ENCODE results near the gene SPX.

Gene SPX

GRCh38 chr12:21529456-21529855 is 3.4 kb downstream of the SPX start:
- no peak for DNase-seq (ENCODE audit: insufficient read length, low spot score)
- no peak for FAIRE-seq

GRCh38 chr12:21538061-21538653 is 12.1 kb downstream of the SPX start:
- no peak for FAIRE-seq
- no peak for DNase-seq (ENCODE audit: insufficient read length, low spot score)

- FAIRE-seq (no peak), DNase-seq (ENCODE audit: insufficient read length, low spot score) (no peak)
These were observed 13.7 kb downstream of the SPX start for GRCh38 chr12:21539797-21540196.

- DNase-seq (ENCODE audit: insufficient read length, low spot score) = no peak
- no peak for FAIRE-seq
These were observed 15.7 kb downstream of the SPX start for GRCh38 chr12:21541773-21542172.

GRCh38 chr12:21542403-21542802 is 16.3 kb downstream of the SPX start:
- DNase-seq (ENCODE audit: insufficient read length, low spot score) (no peak), FAIRE-seq (no peak)

- no peak for DNase-seq (ENCODE audit: insufficient read length, low spot score)
- FAIRE-seq = no peak
These were observed 17.1 kb downstream of the SPX start for GRCh38 chr12:21543151-21543550.

GRCh38 chr12:21545557-21545956 is 19.5 kb downstream of the SPX start:
- DNase-seq (ENCODE audit: insufficient read length, low spot score) (no peak), FAIRE-seq (no peak)

GRCh38 chr12:21546716-21547115 is 20.6 kb downstream of the SPX start:
- no peak for DNase-seq (ENCODE audit: insufficient read length, low spot score)
- no peak for FAIRE-seq

GRCh38 chr12:21547437-21547836 is 21.3 kb downstream of the SPX start:
- DNase-seq (ENCODE audit: insufficient read length, low spot score) (no peak), FAIRE-seq (no peak)

- no peak for DNase-seq (ENCODE audit: insufficient read length, low spot score)
- no peak for FAIRE-seq
These were observed 25.9 kb downstream of the SPX start for GRCh38 chr12:21551841-21552465.

GRCh38 chr12:21552635-21553328 is 26.7 kb downstream of the SPX start:
- no peak for FAIRE-seq

GRCh38 chr12:21553329-21553675 is 27.2 kb downstream of the SPX start:
- FAIRE-seq = no peak

More at GRCh38 chr12:21552635-21553328, 26.7 kb downstream of the SPX start:
- no peak for DNase-seq (ENCODE audit: insufficient read length, low spot score)

GRCh38 chr12:21558100-21558679 is 32.1 kb downstream of the SPX start:
- DNase-seq (ENCODE audit: insufficient read length, low spot score) (no peak), FAIRE-seq (no peak)

More at GRCh38 chr12:21553329-21553675, 27.2 kb downstream of the SPX start:
- DNase-seq (ENCODE audit: insufficient read length, low spot score) = no peak

- DNase-seq (ENCODE audit: insufficient read length, low spot score) (no peak), FAIRE-seq (no peak)
These were observed 33.9 kb downstream of the SPX start for GRCh38 chr12:21559855-21560569.

- DNase-seq (ENCODE audit: insufficient read length, low spot score) (no peak), FAIRE-seq (no peak)
These were observed 35.1 kb downstream of the SPX start for GRCh38 chr12:21561158-21561557.

- FAIRE-seq (no peak), DNase-seq (ENCODE audit: insufficient read length, low spot score) (no peak)
These were observed 36.8 kb downstream of the SPX start for GRCh38 chr12:21562859-21563258.

- no peak for DNase-seq (ENCODE audit: insufficient read length, low spot score)
- FAIRE-seq = no peak
These were observed 40.3 kb downstream of the SPX start for GRCh38 chr12:21566223-21566906.

- DNase-seq (ENCODE audit: insufficient read length, low spot score) = no peak
- no peak for FAIRE-seq
These were observed 40.9 kb downstream of the SPX start for GRCh38 chr12:21566907-21567394.

- DNase-seq (ENCODE audit: insufficient read length, low spot score) = no peak
- no peak for FAIRE-seq
These were observed 42.0 kb downstream of the SPX start for GRCh38 chr12:21568115-21568514.

- no peak for FAIRE-seq
These were observed 45.0 kb downstream of the SPX start for GRCh38 chr12:21571046-21571445.

More at GRCh38 chr12:21571046-21571445, 45.0 kb downstream of the SPX start:
- DNase-seq (ENCODE audit: insufficient read length, low spot score) = no peak

All from GM19239 (cell line).